WTC11 (cell line): Measurements from ENCODE around the gene TIFAB. TPM values are rescaled to one million over a fixed set of nuclear protein-coding genes. Genes with fewer than 3 reads are reported as not detected.

Experiments
- ATAC-seq: fragments of 200-7000 bp; cut with Tn5 transposase; 2 replicates; pipeline ENCODE4 v1.10.0; 2021; ENCODE audit warnings: mild to moderate bottlenecking, moderate library complexity
- CTCF ChIA-PET: fragments of 300-600 bp; sonication (Branson Sonifier 250); formaldehyde crosslinking; loops from one replicate; lab custom pipeline; 2021; ENCODE audit warnings: antibody characterized with exemption; lab: Charles Lee
- POLR2A ChIA-PET: fragments of 350-600 bp; sonication (Branson Sonifier 250); formaldehyde crosslinking; loops from one replicate; lab custom pipeline; 2021; ENCODE audit warnings: antibody characterized with exemption; lab: Charles Lee
- DNase-seq: peaks from one replicate; pipeline ENCODE4 v3.0.0; 2021; ENCODE audit warnings: low spot score
- H3K27ac Mint-ChIP-seq: 2 replicates; pipeline ENCODE4 v1.8.0; 2021; ENCODE audit warnings: mixed read lengths
- H3K27me3 Mint-ChIP-seq: 2 replicates; pipeline ENCODE4 v1.8.0; 2021; ENCODE audit warnings: low read depth, mild to moderate bottlenecking, moderate library complexity, mixed read lengths
- H3K36me3 Mint-ChIP-seq: 2 replicates; pipeline ENCODE4 v1.8.0; 2021; ENCODE audit warnings: mixed read lengths
- H3K4me1 Mint-ChIP-seq: 2 replicates; pipeline ENCODE4 v1.8.0; 2022; ENCODE audit warnings: mixed read lengths
- H3K4me3 Mint-ChIP-seq: 2 replicates; pipeline ENCODE4 v1.8.0; 2021; ENCODE audit warnings: mild to moderate bottlenecking, moderate library complexity, mixed read lengths
- H3K9me3 Mint-ChIP-seq: 2 replicates; pipeline ENCODE4 v1.8.0; 2021; ENCODE audit warnings: mixed read lengths
- CREM ChIP-seq: sonication (generic); formaldehyde crosslinking; IDR thresholded peaks from 2 replicates; pipeline ENCODE4 v1.8.1; 2022; ENCODE audit warnings: mild to moderate bottlenecking, missing genetic modification reagents, moderate library complexity
- E2F5 ChIP-seq: sonication (generic); formaldehyde crosslinking; IDR thresholded peaks from 2 replicates; pipeline ENCODE4 v1.8.1; 2022; ENCODE audit warnings: mild to moderate bottlenecking, moderate library complexity, missing genetic modification reagents
- ETV6 ChIP-seq: sonication (generic); formaldehyde crosslinking; IDR thresholded peaks from 2 replicates; pipeline ENCODE4 v1.8.1; 2022; ENCODE audit warnings: mild to moderate bottlenecking, missing genetic modification reagents
- FOXK1 ChIP-seq: sonication (generic); formaldehyde crosslinking; IDR thresholded peaks from 2 replicates; pipeline ENCODE4 v1.8.0; 2022; ENCODE audit warnings: mild to moderate bottlenecking, moderate library complexity, missing genetic modification reagents
- FOXP4 ChIP-seq: sonication (generic); formaldehyde crosslinking; IDR thresholded peaks from 2 replicates; pipeline ENCODE4 v1.8.0; 2022; ENCODE audit warnings: mild to moderate bottlenecking, missing genetic modification reagents
- GTF2I ChIP-seq: fragments of 250-450 bp; sonication (Bioruptor Pico); conservative IDR thresholded peaks from 2 replicates; pipeline ENCODE4 v1.4.0; 2021; ENCODE audit warnings: mild to moderate bottlenecking
- HMGA2 ChIP-seq: fragments of 250-450 bp; sonication (Bioruptor Pico); IDR thresholded peaks from 2 replicates; pipeline ENCODE4 v1.4.0; 2021; ENCODE audit warnings: mild to moderate bottlenecking, moderate library complexity
- IRF1 ChIP-seq: sonication (generic); formaldehyde crosslinking; IDR thresholded peaks from 2 replicates; pipeline ENCODE4 v1.8.0; 2023; ENCODE audit warnings: missing genetic modification reagents
- IRF2 ChIP-seq: sonication (generic); formaldehyde crosslinking; IDR thresholded peaks from 2 replicates; pipeline ENCODE4 v1.8.0; 2022; ENCODE audit warnings: low read depth, missing genetic modification reagents, borderline replicate concordance
- JAZF1 ChIP-seq: fragments of 250-450 bp; sonication (Bioruptor Pico); IDR thresholded peaks from 2 replicates; pipeline ENCODE4 v1.9.0; 2021; ENCODE audit warnings: moderate library complexity, mild to moderate bottlenecking, inconsistent platforms
- JUN ChIP-seq: sonication (generic); formaldehyde crosslinking; IDR thresholded peaks from 2 replicates; pipeline ENCODE4 v1.8.0; 2023; ENCODE audit warnings: mild to moderate bottlenecking, missing genetic modification reagents
- KAT7 ChIP-seq: sonication (generic); formaldehyde crosslinking; IDR thresholded peaks from 2 replicates; pipeline ENCODE4 v1.8.1; 2023; ENCODE audit warnings: missing genetic modification reagents, mild to moderate bottlenecking, borderline replicate concordance
- MLX ChIP-seq: sonication (generic); formaldehyde crosslinking; IDR thresholded peaks from 2 replicates; pipeline ENCODE4 v1.8.1; 2023; ENCODE audit warnings: mild to moderate bottlenecking, missing genetic modification reagents, moderate library complexity
- MXD4 ChIP-seq: fragments of 250-450 bp; sonication (Bioruptor Pico); IDR thresholded peaks from 2 replicates; pipeline ENCODE4 v1.8.0; 2021; ENCODE audit warnings: mild to moderate bottlenecking, moderate library complexity, borderline replicate concordance
- NR1H2 ChIP-seq: sonication (generic); formaldehyde crosslinking; IDR thresholded peaks from 2 replicates; pipeline ENCODE4 v1.9.0; 2021; ENCODE audit warnings: mild to moderate bottlenecking, moderate library complexity, missing genetic modification reagents
- OVOL2 ChIP-seq: fragments of 250-450 bp; sonication (Bioruptor Pico); IDR thresholded peaks from 2 replicates; pipeline ENCODE4 v1.9.0; 2021; ENCODE audit warnings: mild to moderate bottlenecking, borderline replicate concordance
- SMAD3 ChIP-seq: sonication (generic); formaldehyde crosslinking; IDR thresholded peaks from 2 replicates; pipeline ENCODE4 v1.8.0; 2022; ENCODE audit warnings: missing genetic modification reagents, mild to moderate bottlenecking, borderline replicate concordance
- SOX15 ChIP-seq: fragments of 250-450 bp; sonication (Bioruptor Pico); IDR thresholded peaks from 2 replicates; pipeline ENCODE4 v1.9.0; 2021; ENCODE audit warnings: mild to moderate bottlenecking
- SP1 ChIP-seq: sonication (generic); formaldehyde crosslinking; conservative IDR thresholded peaks from 2 replicates; pipeline ENCODE4 v1.8.1; 2022; ENCODE audit warnings: missing genetic modification reagents
- TEAD1 ChIP-seq: sonication (generic); formaldehyde crosslinking; IDR thresholded peaks from 2 replicates; pipeline ENCODE4 v1.8.0; 2022; ENCODE audit warnings: mild to moderate bottlenecking, missing genetic modification reagents
- ZMAT4 ChIP-seq: fragments of 250-450 bp; sonication (Bioruptor Pico); IDR thresholded peaks from 2 replicates; pipeline ENCODE4 v1.9.0; 2021; ENCODE audit warnings: mild to moderate bottlenecking
- ZNF138 ChIP-seq: sonication (generic); formaldehyde crosslinking; conservative IDR thresholded peaks from 2 replicates; pipeline ENCODE4 v1.8.1; 2022; ENCODE audit warnings: mild to moderate bottlenecking, moderate library complexity, missing genetic modification reagents
- ZNF281 ChIP-seq: sonication (generic); formaldehyde crosslinking; IDR thresholded peaks from 2 replicates; pipeline ENCODE4 v1.8.0; 2023; ENCODE audit warnings: mild to moderate bottlenecking, missing genetic modification reagents
- ZNF423 ChIP-seq: fragments of 250-450 bp; sonication (Bioruptor Pico); IDR thresholded peaks from 2 replicates; pipeline ENCODE4 v2.1.2; 2022; ENCODE audit warnings: mild to moderate bottlenecking, moderate library complexity
- ZNF671 ChIP-seq: fragments of 250-450 bp; sonication (Bioruptor Pico); IDR thresholded peaks from 2 replicates; pipeline ENCODE4 v1.8.0; 2021; ENCODE audit warnings: mild to moderate bottlenecking
- total RNA-seq: library from RNA; stranded (reverse); gene quantifications from 3 replicates; pipeline ENCODE4 v1.2.3, GENCODE V29; 2021

Gene TIFAB
- total RNA-seq, 1 experiment from 2014 or later = not detected

- DNase-seq (peak; percentile 62), ATAC-seq (peak; percentile 35)
- H3K4me3 Mint-ChIP-seq = peak overlapping the region; percentile 82
- CTCF ChIA-PET = interaction anchor here (1.3 kb wide), 1 partner anchor 26 kb away, joined by 6 read pairs; no protein-coding TSS in a partner anchor
- H3K4me1 Mint-ChIP-seq = peaks cover 52% of the 10 kb centered on the region
- peaks cover 6% of the 10 kb centered on the region for H3K9me3 Mint-ChIP-seq
- TF ChIP-seq ZMAT4 (CRISPR knock-in tag) = peak; percentile 78
- TF ChIP-seq MXD4 = no peak
- TF ChIP-seq E2F5 (CRISPR knock-in tag) = peak; percentile 74; the same call in 1 of the 2 replicates
- peak; percentile 56; the same call in 1 of the 2 replicates for TF ChIP-seq FOXP4 (CRISPR knock-in tag)
- peak; percentile 53; the same call in 1 of the 2 replicates for TF ChIP-seq CREM (CRISPR knock-in tag)
- TF ChIP-seq TEAD1 (CRISPR knock-in tag) = 0 out of 2 replicates have a peak, but pooled peaks have one; percentile 28
- no peak for TF ChIP-seq ZNF138 (CRISPR knock-in tag)
- peak; percentile 64; the same call in 1 of the 2 replicates for TF ChIP-seq ETV6
- 0 out of 2 replicates have a peak, but pooled peaks have one; percentile 24 for TF ChIP-seq SP1 (CRISPR knock-in tag)
- TF ChIP-seq IRF2 (CRISPR knock-in tag) = no peak
- TF ChIP-seq FOXK1 (CRISPR knock-in tag) = 0 out of 2 replicates have a peak, but pooled peaks have one; percentile 18
- 0 out of 2 replicates have a peak, but pooled peaks have one; percentile 32 for TF ChIP-seq ZNF281 (CRISPR knock-in tag)
- H3K27ac Mint-ChIP-seq = peak overlapping the region; percentile 86
- POLR2A ChIA-PET = no interaction called here
- peaks cover 84% of the 10 kb centered on the region for H3K27me3 Mint-ChIP-seq
- H3K36me3 Mint-ChIP-seq = 0 out of 2 replicates have a peak, but pooled peaks cover under 1% of the 10 kb centered on the region
Measured at GRCh38 chr5:135399794-135400542, 52.2 kb downstream of the TIFAB start.

GRCh38 chr5:135398855-135399793, 53.0 kb downstream of the TIFAB start, which contains the start of gene MACROH2A1:
Gene MACROH2A1, minus strand, starts transcription at chr5:135399231. Its CDS starts 10,138 bp downstream, at chr5:135389093.
- peak; percentile 78 for DNase-seq
- CTCF ChIA-PET = interaction anchor here (1.3 kb wide), 1 partner anchor 27 kb away, joined by 6 read pairs; no protein-coding TSS in a partner anchor
- Mint-ChIP-seq H3K27ac (peak within 1 kb of the TSS; percentile 86), H3K4me1 (peaks cover 51% of the 10 kb centered on the region), H3K4me3 (peak within 1 kb of the TSS; percentile 82), H3K9me3 (no peaks in the 10 kb centered on the region), H3K27me3 (peaks cover 75% of the 10 kb centered on the region), H3K36me3 (no peaks in the 10 kb centered on the region)
- POLR2A ChIA-PET = no interaction called here
- ATAC-seq = peak; percentile 49
- TF ChIP-seq SMAD3 (no peak), IRF2 (CRISPR knock-in tag) (no peak), IRF1 (CRISPR knock-in tag) (no peak), SOX15 (CRISPR knock-in tag) (no peak), JAZF1 (CRISPR knock-in tag) (no peak), GTF2I (no peak), FOXK1 (CRISPR knock-in tag) (peak; percentile 62; the same call in 1 of the 2 replicates), OVOL2 (CRISPR knock-in tag) (no peak), ETV6 (no peak), NR1H2 (CRISPR knock-in tag) (no peak), HMGA2 (no peak), ZNF671 (no peak), MLX (CRISPR knock-in tag) (no peak), SP1 (CRISPR knock-in tag) (peak; percentile 24), ZNF423 (CRISPR knock-in tag) (0 out of 2 replicates have a peak, but pooled peaks have one; percentile 10), JUN (CRISPR knock-in tag) (0 out of 2 replicates have a peak, but pooled peaks have one; percentile 36), KAT7 (CRISPR knock-in tag) (no peak)
